SH-SY5Y (cell line): ENCODE data around the gene MAST4.

Experiments
- GATA2 ChIP-seq: IDR thresholded peaks from 2 replicates; pipeline ENCODE4 v1.6.1; 2011; ENCODE audit warnings: mild to moderate bottlenecking, low read depth, low read length
- GATA3 ChIP-seq: IDR thresholded peaks from 2 replicates; pipeline ENCODE4 v1.6.1; 2011; ENCODE audit warnings: low read depth, mild to moderate bottlenecking, low read length, moderate library complexity

DNA sequence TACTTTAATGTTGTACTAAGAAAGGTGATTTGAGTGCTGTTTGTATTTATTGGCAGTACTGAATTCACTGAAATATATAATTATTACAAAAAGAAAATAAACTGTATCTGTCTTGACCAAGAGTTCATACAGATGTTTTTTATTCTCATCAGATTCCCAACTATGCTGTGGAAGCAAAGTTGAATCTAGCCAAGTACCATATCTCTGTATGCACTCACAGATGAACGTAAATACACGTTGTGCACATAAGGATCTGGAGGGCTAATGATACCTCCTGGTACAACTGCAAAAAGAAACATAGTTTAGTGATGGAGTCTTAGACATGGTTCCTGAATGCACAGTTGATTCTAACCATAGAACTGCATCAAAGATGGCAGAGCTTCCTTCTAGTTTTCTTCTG lies 431.0 kb downstream of the MAST4 start:
- no peak for TF ChIP-seq GATA2
- TF ChIP-seq GATA3: no peak
